Ishikawa (cell line): Measurements from ENCODE around the gene STAT2.

Source experiments
- CEBPB ChIP-seq: IDR thresholded peaks from 2 replicates; pipeline ENCODE4 v1.6.1; 2012
- CREB1 ChIP-seq: IDR thresholded peaks from 2 replicates; pipeline ENCODE4 v1.6.1; 2012; ENCODE audit warnings: low read depth
- EGR1 ChIP-seq: IDR thresholded peaks from 2 replicates; pipeline ENCODE4 v1.6.1; 2012
- EP300 ChIP-seq: IDR thresholded peaks from 2 replicates; pipeline ENCODE4 v1.6.1; 2012; ENCODE audit warnings: borderline replicate concordance
- FOXM1 ChIP-seq: IDR thresholded peaks from 2 replicates; pipeline ENCODE4 v1.6.1; 2012; ENCODE audit warnings: low read depth, borderline replicate concordance
- MAX ChIP-seq: IDR thresholded peaks from 2 replicates; pipeline ENCODE4 v1.6.1; 2012
- NFIC ChIP-seq: IDR thresholded peaks from 2 replicates; pipeline ENCODE4 v1.6.1; 2012
- RAD21 ChIP-seq: IDR thresholded peaks from 2 replicates; pipeline ENCODE4 v1.6.1; 2012; ENCODE audit warnings: low read depth
- TAF1 ChIP-seq: IDR thresholded peaks from 2 replicates; pipeline ENCODE4 v1.6.1; 2012; ENCODE audit warnings: low read depth, mild to moderate bottlenecking
- TCF12 ChIP-seq: IDR thresholded peaks from 2 replicates; pipeline ENCODE4 v1.6.1; 2012; ENCODE audit warnings: low read depth
- TEAD4 ChIP-seq: IDR thresholded peaks from 2 replicates; pipeline ENCODE4 v1.6.1; 2012
- USF1 ChIP-seq: IDR thresholded peaks from 2 replicates; pipeline ENCODE4 v1.6.1; 2012
- YY1 ChIP-seq: IDR thresholded peaks from 2 replicates; pipeline ENCODE4 v1.6.1; 2012; ENCODE audit warnings: low read depth
- ZBTB7A ChIP-seq: IDR thresholded peaks from 2 replicates; pipeline ENCODE4 v1.6.1; 2012; ENCODE audit warnings: low read depth
- TF ChIP-seq, protein P1 (sequence below): IDR thresholded peaks from 2 replicates; pipeline ENCODE4 v1.6.1; 2012; ENCODE audit warnings: low read depth, mild to moderate bottlenecking

Gene STAT2

GRCh38 chr12:56334490-56334793 lies 25.5 kb downstream of the STAT2 start:
- TF ChIP-seq FOXM1 = no peak

DNA sequence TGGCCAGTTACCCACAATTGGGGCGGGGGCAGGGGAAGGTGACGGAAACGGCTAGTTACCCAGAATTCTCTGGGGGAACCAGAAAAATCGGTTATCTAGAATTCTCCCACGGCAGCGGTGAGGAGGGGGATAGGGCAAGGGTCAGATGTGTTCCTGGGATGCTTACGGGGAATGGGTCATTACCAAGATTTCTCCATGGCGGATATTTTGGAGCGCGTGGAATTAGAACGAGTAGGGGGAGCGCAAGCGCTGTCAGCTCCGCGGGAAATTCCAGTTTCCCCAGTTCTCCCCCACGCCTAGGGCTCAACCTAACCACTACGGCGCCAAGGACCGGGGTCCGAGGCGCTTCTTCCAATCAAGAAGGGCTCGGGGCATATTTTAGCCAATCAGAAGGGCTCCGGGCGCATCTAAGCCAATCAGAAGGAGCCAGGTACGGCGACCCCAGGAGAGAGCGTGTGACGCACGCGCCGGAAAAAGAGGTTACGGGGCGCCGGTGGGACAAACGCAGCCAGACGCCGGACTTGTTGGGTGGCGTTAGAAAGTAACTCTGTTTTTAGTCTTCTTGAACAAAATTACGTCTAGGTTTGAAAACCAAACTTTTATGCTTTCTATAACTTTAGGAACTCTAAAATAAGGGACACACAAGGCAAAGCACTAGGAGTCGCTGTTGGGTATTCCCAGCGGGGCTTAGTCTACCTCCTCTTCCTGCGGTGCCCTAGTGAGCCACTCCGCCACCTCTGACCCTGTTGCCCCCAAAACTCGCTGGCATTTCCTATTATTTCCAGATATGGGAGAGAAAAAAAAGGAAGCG lies 26.0 kb downstream of the STAT2 start, which contains the start of gene PAN2:
Gene PAN2 (minus strand): TSS at position 322 of the 811 bp plus-strand sequence. CDS start 906 bp downstream, outside the sequence.
- TF ChIP-seq MAX (peak; percentile 86), TAF1 (peak; percentile 92), NFIC (no peak; the same call in 1 of the 2 replicates), USF1 (peak; percentile 32), ZBTB7A (peak; percentile 68; the same call in 1 of the 2 replicates), TCF12 (peak; percentile 76; the same call in 1 of the 2 replicates), EP300 (0 out of 2 replicates have a peak, but pooled peaks have one; percentile 17), FOXM1 (peak; percentile 42; the same call in 1 of the 2 replicates), EGR1 (peak; percentile 0; the same call in 1 of the 2 replicates), CREB1 (peak; percentile 74), TEAD4 (0 out of 2 replicates have a peak, but pooled peaks have one; percentile 8), RAD21 (peak; percentile 29; the same call in 1 of the 2 replicates), CEBPB (no peak), YY1 (peak; percentile 80)
- TF ChIP-seq, protein P1, sequence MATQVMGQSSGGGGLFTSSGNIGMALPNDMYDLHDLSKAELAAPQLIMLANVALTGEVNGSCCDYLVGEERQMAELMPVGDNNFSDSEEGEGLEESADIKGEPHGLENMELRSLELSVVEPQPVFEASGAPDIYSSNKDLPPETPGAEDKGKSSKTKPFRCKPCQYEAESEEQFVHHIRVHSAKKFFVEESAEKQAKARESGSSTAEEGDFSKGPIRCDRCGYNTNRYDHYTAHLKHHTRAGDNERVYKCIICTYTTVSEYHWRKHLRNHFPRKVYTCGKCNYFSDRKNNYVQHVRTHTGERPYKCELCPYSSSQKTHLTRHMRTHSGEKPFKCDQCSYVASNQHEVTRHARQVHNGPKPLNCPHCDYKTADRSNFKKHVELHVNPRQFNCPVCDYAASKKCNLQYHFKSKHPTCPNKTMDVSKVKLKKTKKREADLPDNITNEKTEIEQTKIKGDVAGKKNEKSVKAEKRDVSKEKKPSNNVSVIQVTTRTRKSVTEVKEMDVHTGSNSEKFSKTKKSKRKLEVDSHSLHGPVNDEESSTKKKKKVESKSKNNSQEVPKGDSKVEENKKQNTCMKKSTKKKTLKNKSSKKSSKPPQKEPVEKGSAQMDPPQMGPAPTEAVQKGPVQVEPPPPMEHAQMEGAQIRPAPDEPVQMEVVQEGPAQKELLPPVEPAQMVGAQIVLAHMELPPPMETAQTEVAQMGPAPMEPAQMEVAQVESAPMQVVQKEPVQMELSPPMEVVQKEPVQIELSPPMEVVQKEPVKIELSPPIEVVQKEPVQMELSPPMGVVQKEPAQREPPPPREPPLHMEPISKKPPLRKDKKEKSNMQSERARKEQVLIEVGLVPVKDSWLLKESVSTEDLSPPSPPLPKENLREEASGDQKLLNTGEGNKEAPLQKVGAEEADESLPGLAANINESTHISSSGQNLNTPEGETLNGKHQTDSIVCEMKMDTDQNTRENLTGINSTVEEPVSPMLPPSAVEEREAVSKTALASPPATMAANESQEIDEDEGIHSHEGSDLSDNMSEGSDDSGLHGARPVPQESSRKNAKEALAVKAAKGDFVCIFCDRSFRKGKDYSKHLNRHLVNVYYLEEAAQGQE = no peak

DNA sequence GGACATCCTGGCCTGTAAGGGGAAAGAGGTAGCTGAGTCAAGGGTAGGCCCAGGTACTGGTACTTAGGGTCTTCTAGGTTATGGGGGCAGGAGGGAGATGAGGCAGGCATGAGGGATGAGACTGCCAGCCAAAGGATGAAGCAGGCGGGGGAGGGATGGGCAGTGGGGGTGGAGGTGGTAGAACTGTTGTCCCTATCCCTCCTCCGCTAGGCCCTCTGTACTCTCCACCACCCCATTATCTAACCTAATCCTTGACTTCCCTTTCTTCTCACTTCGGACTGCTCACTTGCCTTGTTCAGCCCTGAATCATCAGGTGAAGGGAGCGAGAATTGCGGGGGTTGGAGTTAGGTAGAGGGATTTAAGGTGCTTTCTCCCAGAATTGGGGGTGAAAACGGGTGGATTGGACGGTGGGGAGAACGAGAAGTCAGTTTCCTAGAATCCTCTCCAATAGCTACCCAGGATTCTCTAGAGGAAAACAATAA lies 26.7 kb downstream of the STAT2 start:
- TF ChIP-seq TAF1 (no peak), EGR1 (0 out of 2 replicates have a peak, but pooled peaks have one; percentile 24)

GRCh38 chr12:56332512-56333196 lies 27.3 kb downstream of the STAT2 start:
- TF ChIP-seq RAD21 = no peak
- TF ChIP-seq USF1 = no peak
- TF ChIP-seq EP300 = no peak
- no peak for TF ChIP-seq FOXM1
- no peak for TF ChIP-seq NFIC
- TF ChIP-seq YY1 = no peak
- no peak for TF ChIP-seq TCF12
- TF ChIP-seq CREB1 = no peak
- TF ChIP-seq EGR1 = no peak
- no peak for TF ChIP-seq CEBPB
- no peak for TF ChIP-seq MAX
- no peak for TF ChIP-seq ZBTB7A
- TF ChIP-seq, protein P1 = no peak
- no peak for TF ChIP-seq TEAD4
- TF ChIP-seq TAF1 = no peak

DNA sequence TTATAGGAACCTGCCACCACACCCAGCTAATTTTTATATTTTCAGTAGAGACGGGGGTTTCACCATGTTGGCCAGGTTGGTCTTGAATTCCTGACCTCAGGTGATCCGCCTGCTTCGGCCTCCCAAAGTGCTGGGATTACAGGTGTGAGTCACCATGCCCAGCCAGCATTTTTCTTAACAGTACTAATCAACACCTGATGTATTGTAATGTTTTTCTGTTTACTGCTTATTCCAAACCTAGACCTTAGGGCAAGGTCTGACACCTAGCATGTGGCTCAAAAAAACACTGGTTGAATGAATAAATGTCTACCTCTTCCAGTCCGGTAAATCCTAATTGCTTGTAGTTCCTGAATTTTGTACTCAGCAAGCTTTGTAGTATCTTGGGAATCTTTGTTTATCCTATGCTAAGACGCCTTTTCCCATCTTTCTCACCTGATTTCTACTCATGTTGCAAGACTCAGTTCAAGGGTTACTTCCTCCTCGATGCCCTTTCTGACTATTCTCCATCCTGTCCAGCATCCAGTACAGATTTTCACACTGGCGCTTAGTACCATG lies 28.9 kb downstream of the STAT2 start:
- TF ChIP-seq CEBPB (no peak), RAD21 (no peak), TAF1 (no peak), TCF12 (no peak), USF1 (no peak), EP300 (no peak), MAX (no peak), YY1 (no peak), FOXM1 (no peak), CREB1 (no peak), NFIC (no peak)
- TF ChIP-seq, protein P1 = no peak
